Small intestine (tissue), 7 donors: Measurements from ENCODE around the gene NR1H2. TPM values are rescaled to one million over a fixed set of nuclear protein-coding genes. Genes with fewer than 3 reads are reported as not detected.

Source experiments
- DNase-seq, 2 donors: peaks; one replicate each; pipeline versions ENCODE4 v3.0.0 to v3.0.0-alpha.2; 2013
- FAIRE-seq: peaks from 2 replicates; lab custom pipeline; 2012; peaks lifted over from hg19 to GRCh38; lab: Jason Lieb, UNC
- H3K27ac ChIP-seq, 3 donors: one replicate each; pipeline ENCODE4 v1.5.1; 2013; ENCODE audit warnings: low read length in 2 of 3, mild to moderate bottlenecking in 2 of 3, control low read depth in 1 of 3, inconsistent platforms in 1 of 3, low read depth in 1 of 3, moderate library complexity in 1 of 3
- H3K27me3 ChIP-seq, 3 donors: one replicate each; pipeline ENCODE4 v1.6.1; 2013; ENCODE audit warnings: low read length in 3 of 3, inconsistent platforms in 1 of 3; ENCODE audit not compliant: control insufficient read depth in 3 of 3, insufficient read depth in 3 of 3
- H3K36me3 ChIP-seq, 3 donors: one replicate each; pipeline ENCODE4 v1.6.1; 2013; ENCODE audit warnings: low read length in 3 of 3, inconsistent platforms in 1 of 3, low read depth in 1 of 3, mild to moderate bottlenecking in 1 of 3, moderate library complexity in 1 of 3; ENCODE audit not compliant: control insufficient read depth in 3 of 3, insufficient read depth in 2 of 3
- H3K4me1 ChIP-seq, 3 donors: one replicate each; pipeline ENCODE4 v1.6.1; 2013; ENCODE audit warnings: low read length in 2 of 3, inconsistent platforms in 1 of 3, low read depth in 1 of 3, mild to moderate bottlenecking in 1 of 3, moderate library complexity in 1 of 3; ENCODE audit not compliant: control insufficient read depth in 3 of 3, insufficient read depth in 2 of 3
- H3K4me3 ChIP-seq, 3 donors: one replicate each; pipeline ENCODE4 v1.5.1; 2013; ENCODE audit warnings: low read length in 3 of 3, control low read depth in 1 of 3, inconsistent platforms in 1 of 3, low read depth in 1 of 3, mild to moderate bottlenecking in 1 of 3, moderate library complexity in 1 of 3
- H3K9me3 ChIP-seq, 2 donors: one replicate each; pipeline ENCODE4 v1.6.1; 2013; ENCODE audit warnings: low read depth in 1 of 2, low read length in 1 of 2; ENCODE audit not compliant: control insufficient read depth in 2 of 2, insufficient read depth in 1 of 2
- WGBS, 3 donors: extraction: QIAGEN DNeasy Blood & Tissue Kit; methylation state at CpG; one replicate each; pipeline ENCODE4 v1.1.7; 2013; 5-methylcytosine and 5-hydroxymethylcytosine counted together
- polyA plus RNA-seq, 4 donors: library from polyadenylated mRNA; stranded (reverse) in 3 of 4; unstranded in 1 of 4; fragments of 200-250 nt in 3 of 4; fragments of 120-200 nt in 1 of 4; gene quantifications; one replicate each; pipeline versions ENCODE4 v1.2.1 to v1.2.3, GENCODE V29; 2013
- donor health status: healthy with polysubstance abuse.
- donor health status: control.
- donor health status: control.
- donor health status: Bipolar disorder and iron deficiency.
- donor health status: healthy.

The NR1H2 gene
- polyA plus RNA-seq, 4 donors, result 40.4 to 78.4 (median 62.7) TPM

DNA sequence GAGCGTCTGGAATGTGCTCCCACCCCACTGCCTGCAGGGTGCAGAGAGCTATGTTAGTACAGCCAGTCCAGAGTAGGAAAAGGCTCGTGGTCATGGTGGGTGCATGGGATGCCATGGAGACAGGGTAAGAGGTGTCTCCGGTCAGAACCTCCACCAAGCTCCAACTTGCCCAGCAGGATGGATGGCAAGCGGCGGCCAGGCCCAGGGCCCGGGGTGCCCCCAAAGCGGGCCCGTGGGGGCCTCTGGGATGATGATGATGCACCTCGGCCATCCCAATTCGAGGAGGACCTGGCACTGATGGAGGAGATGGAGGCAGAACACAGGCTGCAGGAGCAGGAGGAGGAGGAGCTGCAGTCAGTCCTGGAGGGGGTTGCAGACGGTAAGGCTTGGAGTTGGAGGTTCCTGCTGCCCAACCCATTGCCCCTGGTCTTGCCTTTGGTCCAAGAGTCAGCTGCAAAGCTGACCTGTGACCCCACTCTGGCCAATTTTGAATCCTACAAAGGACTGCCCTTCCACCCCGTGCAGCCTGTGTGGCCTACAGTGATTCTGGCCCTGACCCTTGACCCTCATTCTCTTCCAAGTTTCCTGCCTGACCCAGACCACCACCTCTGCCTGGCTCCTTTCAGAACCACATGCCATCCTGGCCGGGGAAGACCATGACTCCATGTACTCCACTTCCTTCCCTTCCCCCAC lies 22.6 kb downstream of the NR1H2 start:
- no peaks in the 10 kb centered on the region for H3K27me3 ChIP-seq
- H3K4me3 ChIP-seq, result no peak overlapping the region
- DNase-seq (no peak), FAIRE-seq (no peak)
- H3K4me1 ChIP-seq, result no peaks in the 10 kb centered on the region
- peaks cover 0 to 4% of the 10 kb centered on the region in 2 donors for H3K9me3 ChIP-seq
- H3K27ac ChIP-seq, result no peak overlapping the region
- 88 to 93% (median 90%) methylated on average over 13 of the region's 13 CpGs for WGBS, 3 donors
- H3K36me3 ChIP-seq, result peaks cover 0 to 40% (median 3%) of the 10 kb centered on the region in 3 donors

DNA sequence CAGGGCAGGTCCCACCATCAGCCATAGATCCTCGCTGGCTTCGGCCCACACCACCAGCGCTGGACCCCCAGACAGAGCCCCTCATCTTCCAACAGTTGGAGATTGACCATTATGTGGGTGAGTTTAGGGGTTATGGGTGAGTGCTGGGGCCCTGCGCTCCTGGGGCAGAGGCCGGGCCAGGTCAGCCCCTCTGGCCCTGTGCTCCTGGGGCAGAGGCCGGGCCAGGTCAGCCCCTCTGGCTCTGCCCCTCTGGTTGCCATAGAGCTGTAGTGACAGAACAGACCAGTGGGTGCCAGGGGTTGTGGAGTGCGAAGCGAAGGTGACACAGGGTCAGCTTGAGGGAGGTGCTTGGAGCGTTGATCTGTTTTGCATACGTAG lies 23.1 kb downstream of the NR1H2 start:
- H3K27me3 ChIP-seq, result no peaks in the 10 kb centered on the region
- no peaks in the 10 kb centered on the region for H3K4me1 ChIP-seq
- FAIRE-seq, result no peak
- DNase-seq, result no peak
- H3K36me3 ChIP-seq, result peaks cover 0 to 42% (median 3%) of the 10 kb centered on the region in 3 donors
- H3K9me3 ChIP-seq, result peaks cover 0 to 4% of the 10 kb centered on the region in 2 donors
- 97 to 98% (median 97%) methylated on average over 9 to 10 of the region's 10 CpGs for WGBS, 3 donors
- H3K27ac ChIP-seq, result no peak overlapping the region
- H3K4me3 ChIP-seq, result no peak overlapping the region

DNA sequence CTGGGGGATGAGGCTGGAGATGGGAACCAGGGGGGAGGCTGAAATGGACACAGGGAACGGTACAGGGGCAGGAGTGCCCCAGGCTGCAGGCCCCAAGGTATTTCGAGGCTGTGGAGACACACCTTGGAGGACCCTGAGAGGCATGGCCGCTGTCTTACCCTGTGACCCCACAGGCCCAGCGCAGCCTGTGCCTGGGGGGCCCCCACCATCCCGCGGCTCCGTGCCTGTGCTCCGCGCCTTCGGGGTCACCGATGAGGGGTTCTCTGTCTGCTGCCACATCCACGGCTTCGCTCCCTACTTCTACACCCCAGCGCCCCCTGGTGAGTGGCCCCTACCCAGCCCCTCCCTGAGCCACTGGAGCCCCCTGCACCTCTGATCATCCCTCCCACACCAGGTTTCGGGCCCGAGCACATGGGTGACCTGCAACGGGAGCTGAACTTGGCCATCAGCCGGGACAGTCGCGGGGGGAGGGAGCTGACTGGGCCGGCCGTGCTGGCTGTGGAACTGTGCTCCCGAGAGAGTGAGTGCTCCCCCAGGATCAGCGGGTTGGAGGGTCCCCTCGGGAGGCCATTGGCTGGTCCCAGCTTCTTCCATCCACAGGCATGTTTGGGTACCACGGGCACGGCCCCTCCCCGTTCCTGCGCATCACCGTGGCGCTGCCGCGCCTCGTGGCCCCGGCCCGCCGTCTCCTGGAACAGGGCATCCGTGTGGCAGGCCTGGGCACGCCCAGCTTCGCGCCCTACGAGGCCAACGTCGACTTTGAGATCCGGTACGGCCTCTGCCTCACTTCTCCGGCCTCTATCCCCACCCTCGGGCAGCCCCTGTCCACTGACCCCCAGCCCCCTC lies 25.6 kb downstream of the NR1H2 start:
- 93 to 96% (median 95%) methylated on average over 48 of the region's 48 CpGs for WGBS, 3 donors
- no peak for FAIRE-seq

DNA sequence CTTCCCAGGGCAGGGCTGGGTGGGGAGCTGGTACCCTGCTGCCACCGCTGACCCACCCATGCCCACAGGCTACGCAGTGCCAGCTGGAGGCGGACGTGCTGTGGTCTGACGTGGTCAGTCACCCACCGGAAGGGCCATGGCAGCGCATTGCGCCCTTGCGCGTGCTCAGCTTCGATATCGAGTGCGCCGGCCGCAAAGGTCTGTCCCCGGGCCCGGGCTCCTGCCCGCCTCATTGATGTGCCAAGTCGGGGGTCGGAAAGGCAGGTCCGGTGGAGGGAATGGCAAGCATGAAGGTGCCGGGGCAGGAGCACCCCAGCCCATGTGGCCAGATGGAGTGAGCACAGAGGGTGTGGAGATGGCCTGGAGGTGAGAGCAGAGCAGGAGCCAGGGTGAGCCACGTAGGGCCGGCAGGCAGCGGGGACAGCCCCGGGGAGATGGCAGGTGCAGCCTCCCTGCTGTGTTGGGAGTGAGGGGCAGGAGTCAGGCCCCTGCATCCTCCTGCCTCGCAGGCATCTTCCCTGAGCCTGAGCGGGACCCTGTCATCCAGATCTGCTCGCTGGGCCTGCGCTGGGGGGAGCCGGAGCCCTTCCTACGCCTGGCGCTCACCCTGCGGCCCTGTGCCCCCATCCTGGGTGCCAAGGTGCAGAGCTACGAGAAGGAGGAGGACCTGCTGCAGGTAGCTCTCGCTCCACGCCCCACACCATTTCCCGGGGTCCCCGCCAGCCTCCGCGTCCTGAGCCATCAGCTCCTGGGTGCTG lies 26.5 kb downstream of the NR1H2 start:
- Histone ChIP-seq H3K4me1 (no peaks in the 10 kb centered on the region), H3K27ac (no peak overlapping the region), H3K4me3 (no peak overlapping the region), H3K9me3 (no peaks in the 10 kb centered on the region), H3K27me3 (no peaks in the 10 kb centered on the region), H3K36me3 (peaks cover 0 to 58% (median 3%) of the 10 kb centered on the region in 3 donors)
- FAIRE-seq (no peak), DNase-seq (no peak)
- 96 to 97% (median 97%) methylated on average over 38 to 41 of the region's 41 CpGs for WGBS, 3 donors

More for the DNA sequence above, 25.6 kb downstream of the NR1H2 start:
- H3K4me1 ChIP-seq, result no peaks in the 10 kb centered on the region
- H3K36me3 ChIP-seq, result peaks cover 0 to 53% (median 3%) of the 10 kb centered on the region in 3 donors
- H3K4me3 ChIP-seq, result no peak overlapping the region
- H3K27ac ChIP-seq, result no peak overlapping the region
- no peak for DNase-seq
- H3K27me3 ChIP-seq, result no peaks in the 10 kb centered on the region
- H3K9me3 ChIP-seq, result no peaks in the 10 kb centered on the region

DNA sequence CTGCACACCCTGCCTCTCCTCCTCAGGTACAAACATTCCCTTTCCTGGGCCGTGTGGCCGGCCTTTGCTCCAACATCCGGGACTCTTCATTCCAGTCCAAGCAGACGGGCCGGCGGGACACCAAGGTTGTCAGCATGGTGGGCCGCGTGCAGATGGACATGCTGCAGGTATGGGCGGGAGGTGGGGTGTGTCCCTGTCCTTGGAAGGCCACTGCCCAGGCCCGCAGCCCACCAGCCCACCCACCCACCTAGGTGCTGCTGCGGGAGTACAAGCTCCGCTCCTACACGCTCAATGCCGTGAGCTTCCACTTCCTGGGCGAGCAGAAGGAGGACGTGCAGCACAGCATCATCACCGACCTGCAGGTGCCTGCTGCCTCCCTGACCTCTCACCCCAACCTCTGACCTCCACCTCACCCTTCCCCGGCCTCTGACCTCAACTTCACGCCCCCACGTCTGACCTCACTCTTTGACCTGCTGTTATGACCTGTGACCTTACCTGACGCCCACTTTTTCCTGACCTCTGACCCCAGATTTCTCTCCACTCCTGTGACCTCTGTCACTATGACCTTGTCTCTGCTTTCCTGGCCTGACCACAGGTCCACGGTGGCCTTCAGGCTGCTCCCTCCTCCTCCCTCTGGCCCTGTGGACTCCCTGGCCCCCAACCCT lies 30.0 kb downstream of the NR1H2 start:
- FAIRE-seq, result no peak
- Histone ChIP-seq H3K36me3 (peaks cover 0 to 66% (median 3%) of the 10 kb centered on the region in 3 donors), H3K4me1 (peaks cover 0 to 12% (median 4%) of the 10 kb centered on the region in 3 donors), H3K27ac (no peak overlapping the region), H3K4me3 (no peak overlapping the region), H3K9me3 (no peaks in the 10 kb centered on the region), H3K27me3 (no peaks in the 10 kb centered on the region)
- WGBS, 3 donors, result 90 to 92% (median 90%) methylated on average over 21 to 22 of the region's 22 CpGs
- DNase-seq, result no peak

DNA sequence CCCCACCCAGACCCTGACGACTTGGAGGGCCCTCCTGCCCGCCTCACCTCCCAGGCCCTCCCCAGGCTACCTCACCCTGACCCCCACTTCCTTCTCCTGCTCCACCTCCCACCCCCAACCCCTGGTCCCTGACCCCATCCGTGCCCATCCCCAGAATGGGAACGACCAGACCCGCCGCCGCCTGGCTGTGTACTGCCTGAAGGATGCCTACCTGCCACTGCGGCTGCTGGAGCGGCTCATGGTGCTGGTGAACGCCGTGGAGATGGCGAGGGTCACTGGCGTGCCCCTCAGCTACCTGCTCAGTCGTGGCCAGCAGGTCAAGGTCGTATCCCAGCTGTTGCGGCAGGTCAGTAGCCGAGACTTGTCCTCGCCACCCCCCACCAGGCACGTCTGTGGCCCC lies 30.6 kb downstream of the NR1H2 start:
- Histone ChIP-seq H3K4me1 (peaks cover 0 to 14% (median 4%) of the 10 kb centered on the region in 3 donors), H3K36me3 (peaks cover 0 to 61% (median 3%) of the 10 kb centered on the region in 3 donors), H3K27ac (no peak overlapping the region), H3K4me3 (no peak overlapping the region), H3K27me3 (no peaks in the 10 kb centered on the region), H3K9me3 (no peaks in the 10 kb centered on the region)
- 94 to 96% (median 95%) methylated on average over 19 of the region's 19 CpGs for WGBS, 3 donors
- FAIRE-seq (no peak), DNase-seq (no peak)

DNA sequence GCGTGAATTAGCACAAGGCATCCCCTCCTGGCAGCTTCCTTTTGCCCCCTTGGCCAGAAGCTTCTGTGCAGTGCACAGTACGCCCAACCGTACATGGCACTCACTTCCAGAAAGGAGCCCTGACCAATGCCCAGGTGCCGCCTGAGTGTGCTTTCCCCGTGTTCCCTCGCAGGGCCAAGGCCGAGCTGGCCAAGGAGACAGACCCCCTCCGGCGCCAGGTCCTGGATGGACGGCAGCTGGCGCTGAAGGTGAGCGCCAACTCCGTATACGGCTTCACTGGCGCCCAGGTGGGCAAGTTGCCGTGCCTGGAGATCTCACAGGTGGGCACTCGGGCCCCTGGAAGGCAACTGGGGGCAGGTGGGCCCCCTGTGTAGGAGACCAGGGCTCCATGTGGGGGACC lies 33.1 kb downstream of the NR1H2 start:
- DNase-seq (no peak), FAIRE-seq (no peak)
- H3K9me3 ChIP-seq, result no peaks in the 10 kb centered on the region
- WGBS, 3 donors, result 96 to 97% (median 96%) methylated on average over 17 of the region's 17 CpGs
- no peaks in the 10 kb centered on the region for H3K27me3 ChIP-seq
- H3K27ac ChIP-seq, result no peak overlapping the region
- H3K4me1 ChIP-seq, result peaks cover 0 to 14% (median 4%) of the 10 kb centered on the region in 3 donors
- H3K36me3 ChIP-seq, result peaks cover 0 to 49% (median 0%) of the 10 kb centered on the region in 3 donors
- H3K4me3 ChIP-seq, result no peak overlapping the region
